ENCODE data around the gene ZNF140. TPM values are rescaled to one million over a fixed set of nuclear protein-coding genes. Genes with fewer than 3 reads are reported as not detected.

ZNF140 gene
- total and polyA plus RNA-seq, 2 of the 13 experiments (the other 11 are each of a cell fraction or from before 2014, with no cell fraction given): 8.7 to 13.5 TPM

- peak; percentile 89 for TF ChIP-seq MNT (IDR thresholded peaks at IDR 0.05)
- no peak for TF ChIP-seq ZUFSP (CRISPR knock-in tag; IDR thresholded peaks at IDR 0.05; ENCODE audit: borderline replicate concordance)
- TF ChIP-seq MBD4 (IDR thresholded peaks at IDR 0.05; ENCODE audit: borderline replicate concordance, low read length): no peak
- no peak for TF ChIP-seq ZKSCAN5 (CRISPR knock-in tag; IDR thresholded peaks at IDR 0.05)
- TF ChIP-seq ELK4 (CRISPR knock-in tag; IDR thresholded peaks at IDR 0.05; ENCODE audit: borderline replicate concordance): no peak
- peak; percentile 95 for TF ChIP-seq MYC (CRISPR knock-in tag; IDR thresholded peaks at IDR 0.05; ENCODE audit: borderline replicate concordance)
- TF ChIP-seq ZSCAN12 (CRISPR knock-in tag; IDR thresholded peaks at IDR 0.05): no peak
- TF ChIP-seq TAF15 (IDR thresholded peaks at IDR 0.05; ENCODE audit: low read depth, low read length, poor library complexity, severe bottlenecking): no peak
- no peak for TF ChIP-seq ZNF816 (CRISPR knock-in tag; IDR thresholded peaks at IDR 0.05; ENCODE audit: borderline replicate concordance)
- TF ChIP-seq ZNF772 (CRISPR knock-in tag; IDR thresholded peaks at IDR 0.05): peak; percentile 84; the same call in 1 of the 2 replicates
- TF ChIP-seq ZBTB2 (CRISPR knock-in tag; IDR thresholded peaks at IDR 0.05; ENCODE audit: low read depth): peak; percentile 84
- peak; percentile 43; the same call in 1 of the 2 replicates for TF ChIP-seq NFYC (CRISPR knock-in tag; IDR thresholded peaks at IDR 0.05)
- TF ChIP-seq GMEB1 (CRISPR knock-in tag; IDR thresholded peaks at IDR 0.05; ENCODE audit: borderline replicate concordance): peak; percentile 86
- TF ChIP-seq ZNF737 (CRISPR knock-in tag; IDR thresholded peaks at IDR 0.05; ENCODE audit: borderline replicate concordance): 0 out of 2 replicates have a peak, but pooled peaks have one; percentile 64
- TF ChIP-seq MAFK (conservative IDR thresholded peaks at IDR 0.05 in 1 of 2, IDR thresholded peaks at IDR 0.05 in 1 of 2; ENCODE audit: low read length in 2 of 2): no peak
- peak; percentile 89 for TF ChIP-seq ELF1 (CRISPR knock-in tag; IDR thresholded peaks at IDR 0.05)
- no peak for TF ChIP-seq ISL2 (CRISPR knock-in tag; IDR thresholded peaks at IDR 0.05)
- TF ChIP-seq IKZF1 (IDR thresholded peaks at IDR 0.05): no peak
- peak; percentile 71; the same call in 1 of the 2 replicates for TF ChIP-seq ARHGAP35 (CRISPR knock-in tag; IDR thresholded peaks at IDR 0.05; ENCODE audit: borderline replicate concordance)
- no peak for TF ChIP-seq SMAD9 (CRISPR knock-in tag; IDR thresholded peaks at IDR 0.05)
- TF ChIP-seq GATAD2A (CRISPR knock-in tag; IDR thresholded peaks at IDR 0.05): peak; percentile 42; the same call in 1 of the 2 replicates
- TF ChIP-seq ZNF616 (CRISPR knock-in tag; IDR thresholded peaks at IDR 0.05; ENCODE audit: low read depth): peak; percentile 90
Measured at GRCh38 chr12:133037207-133038005, 43.3 kb upstream of the ZNF140 start, which contains the start of gene ZNF84 (continued).

All from HepG2 (cell line).